HepG2 (cell line): ENCODE data around the gene RHBDD1.

Experiments used
- TRIM24 ChIP-seq: sonication (generic); formaldehyde crosslinking; IDR thresholded peaks from 2 replicates; pipeline ENCODE4 v1.8.0; 2022; ENCODE audit warnings: mild to moderate bottlenecking, missing genetic modification reagents
- TF ChIP-seq, protein P1 (sequence below): sonication (generic); formaldehyde crosslinking; IDR thresholded peaks from 2 replicates; pipeline ENCODE4 v1.5.0; 2020; ENCODE audit warnings: mild to moderate bottlenecking, missing genetic modification reagents, moderate library complexity

GRCh38 chr2:226865273-226865672, 29.4 kb downstream of the RHBDD1 start:
- no peak for TF ChIP-seq TRIM24 (CRISPR knock-in tag)
- TF ChIP-seq, protein P1, sequence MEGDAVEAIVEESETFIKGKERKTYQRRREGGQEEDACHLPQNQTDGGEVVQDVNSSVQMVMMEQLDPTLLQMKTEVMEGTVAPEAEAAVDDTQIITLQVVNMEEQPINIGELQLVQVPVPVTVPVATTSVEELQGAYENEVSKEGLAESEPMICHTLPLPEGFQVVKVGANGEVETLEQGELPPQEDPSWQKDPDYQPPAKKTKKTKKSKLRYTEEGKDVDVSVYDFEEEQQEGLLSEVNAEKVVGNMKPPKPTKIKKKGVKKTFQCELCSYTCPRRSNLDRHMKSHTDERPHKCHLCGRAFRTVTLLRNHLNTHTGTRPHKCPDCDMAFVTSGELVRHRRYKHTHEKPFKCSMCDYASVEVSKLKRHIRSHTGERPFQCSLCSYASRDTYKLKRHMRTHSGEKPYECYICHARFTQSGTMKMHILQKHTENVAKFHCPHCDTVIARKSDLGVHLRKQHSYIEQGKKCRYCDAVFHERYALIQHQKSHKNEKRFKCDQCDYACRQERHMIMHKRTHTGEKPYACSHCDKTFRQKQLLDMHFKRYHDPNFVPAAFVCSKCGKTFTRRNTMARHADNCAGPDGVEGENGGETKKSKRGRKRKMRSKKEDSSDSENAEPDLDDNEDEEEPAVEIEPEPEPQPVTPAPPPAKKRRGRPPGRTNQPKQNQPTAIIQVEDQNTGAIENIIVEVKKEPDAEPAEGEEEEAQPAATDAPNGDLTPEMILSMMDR (CRISPR knock-in tag) = no peak
